ENCODE measurements around the gene ARPC5L.

The ARPC5L gene

GRCh38 chr9:124868511-124869465 is 6.9 kb downstream of the ARPC5L start:
- DNase-seq = peak; percentile 93

GRCh38 chr9:124869466-124869985 is 7.6 kb downstream of the ARPC5L start:
- peak; percentile 43 for DNase-seq

GRCh38 chr9:124869986-124870560 is 8.1 kb downstream of the ARPC5L start:
- DNase-seq = peak; percentile 88

GRCh38 chr9:124870723-124871122 is 8.8 kb downstream of the ARPC5L start:
- DNase-seq = no peak

- DNase-seq = no peak
Observed at GRCh38 chr9:124871156-124871561, 9.2 kb downstream of the ARPC5L start.

GRCh38 chr9:124873664-124874063 is 11.7 kb downstream of the ARPC5L start:
- DNase-seq = no peak

GRCh38 chr9:124875501-124875900 is 13.6 kb downstream of the ARPC5L start:
- no peak for DNase-seq

GRCh38 chr9:124877021-124877782 is 15.3 kb downstream of the ARPC5L start:
- DNase-seq = no peak

- DNase-seq = no peak
Observed at GRCh38 chr9:124878021-124878420, 16.1 kb downstream of the ARPC5L start.

GRCh38 chr9:124878518-124878917 is 16.6 kb downstream of the ARPC5L start:
- no peak for DNase-seq

GRCh38 chr9:124879226-124879625 is 17.3 kb downstream of the ARPC5L start:
- DNase-seq = no peak

- no peak for DNase-seq
Observed at GRCh38 chr9:124880501-124880900, 18.6 kb downstream of the ARPC5L start.

- DNase-seq = no peak
Observed at GRCh38 chr9:124881138-124881743, 19.3 kb downstream of the ARPC5L start.

- DNase-seq = no peak
Observed at GRCh38 chr9:124882231-124882630, 20.3 kb downstream of the ARPC5L start.

GRCh38 chr9:124884376-124884775 is 22.4 kb downstream of the ARPC5L start:
- no peak for DNase-seq

GRCh38 chr9:124885551-124885950 is 23.6 kb downstream of the ARPC5L start:
- no peak for DNase-seq

GRCh38 chr9:124886461-124886860 is 24.5 kb downstream of the ARPC5L start:
- DNase-seq = no peak

GRCh38 chr9:124886866-124887492 is 25.0 kb downstream of the ARPC5L start:
- DNase-seq = no peak

GRCh38 chr9:124887832-124888231 is 25.9 kb downstream of the ARPC5L start:
- DNase-seq = no peak

GRCh38 chr9:124889006-124889405 is 27.1 kb downstream of the ARPC5L start:
- no peak for DNase-seq

GRCh38 chr9:124890179-124890578 is 28.2 kb downstream of the ARPC5L start:
- DNase-seq = no peak

GRCh38 chr9:124894035-124894740 is 32.3 kb downstream of the ARPC5L start:
- DNase-seq = no peak
